Activated T-helper 17 cell treated with anti-CD3 and anti-CD28 coated beads, Interleukin-2, amount 50 U/mL, for 72 hours (primary cell): ENCODE data around the gene NOP10. TPM values are rescaled to one million over a fixed set of nuclear protein-coding genes. Genes with fewer than 3 reads are reported as not detected.

Source experiments
- total RNA-seq, 2 donors: library from RNA; stranded (reverse); gene quantifications; one replicate each; pipeline ENCODE4 v1.2.3, GENCODE V29; 2022

The NOP10 gene
- total RNA-seq, 2 donors from 2014 or later: 150 to 210 TPM

Other genes with a start within 250 kb of the NOP10 start
- gene EMC7, start 241.3 kb downstream of the NOP10 start, total RNA-seq: 10 to 100 TPM; 33.2 to 66.2 TPM
- 1 to 10 TPM; 2.8 to 2.9 TPM for gene PGBD4, start 241.1 kb downstream of the NOP10 start, total RNA-seq
- 10 to 100 TPM; 41.6 to 51.3 TPM for gene KATNBL1, start 133.0 kb downstream of the NOP10 start, total RNA-seq
- 100 to 1,000 TPM in 1 of 2 donors, 10 to 100 TPM in 1; 83.0 to 118 TPM for gene EMC4, start 118.1 kb downstream of the NOP10 start, total RNA-seq
- 10 to 100 TPM; 25.2 to 33.6 TPM for gene SLC12A6, start 5.4 kb downstream of the NOP10 start, total RNA-seq
- not detected for gene NUTM1, start 179 bp upstream of the NOP10 start, total RNA-seq
- gene LPCAT4, start 24.1 kb upstream of the NOP10 start, total RNA-seq: 10 to 100 TPM; 73.8 to 95.0 TPM
- 100 to 1,000 TPM; 169 to 560 TPM for gene GOLGA8A, start 94.7 kb upstream of the NOP10 start, total RNA-seq
- gene GOLGA8B, start 240.5 kb upstream of the NOP10 start, total RNA-seq: 100 to 1,000 TPM; 202 to 437 TPM